GOT3 (cell line): ENCODE results near the gene DDX25.

Experiments
- DNase-seq: peaks from one replicate; lab custom pipeline; 2025; ENCODE audit warnings: mixed read lengths; lab: John Stamatoyannopoulos, UW

DDX25 gene

DNA sequence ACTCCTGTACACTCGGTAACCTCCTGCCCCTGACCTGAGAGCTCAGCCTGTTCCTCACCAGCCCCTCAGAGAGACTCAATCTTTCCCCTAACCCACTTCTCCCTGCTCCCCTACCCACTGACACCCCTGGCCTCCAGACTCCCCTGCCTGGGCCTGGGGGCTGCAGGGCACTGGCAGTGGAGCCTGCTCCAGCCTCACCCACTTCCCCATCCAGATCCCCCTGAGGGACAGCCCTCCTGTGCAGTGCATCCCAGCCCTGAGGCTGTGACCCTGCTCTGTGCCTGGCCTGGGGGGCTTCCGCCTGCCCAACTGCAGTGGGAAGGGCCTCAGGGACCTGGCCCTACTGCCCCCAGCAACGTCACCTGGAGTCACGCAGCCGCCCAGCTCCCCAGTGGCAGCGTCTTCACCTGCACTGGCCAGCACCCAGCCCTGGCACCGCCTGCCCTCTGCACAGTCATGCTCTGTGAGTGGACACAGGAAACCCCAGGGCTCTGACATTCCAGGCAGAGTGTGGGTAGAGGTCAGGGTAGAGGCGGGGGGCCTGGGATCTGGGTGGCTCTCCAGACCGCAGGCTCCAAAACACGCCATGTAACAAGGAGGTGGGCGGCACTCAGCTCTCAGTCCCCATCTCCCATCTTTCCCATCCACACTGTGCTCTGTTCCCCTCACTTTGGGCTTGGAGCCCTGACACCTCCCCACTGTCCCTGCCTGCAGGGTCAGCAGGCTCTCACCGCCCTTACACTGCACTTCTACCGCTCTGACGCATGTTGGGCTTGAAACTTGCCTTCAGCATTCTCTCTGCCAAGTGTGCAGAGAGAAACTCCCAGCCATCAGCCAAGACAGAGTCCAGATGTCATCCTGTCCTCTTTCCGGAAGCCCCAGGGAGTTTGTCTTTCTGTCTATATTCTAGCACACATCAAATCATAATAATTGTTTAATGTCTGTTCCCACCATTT lies 46.7 kb downstream of the DDX25 start:
- no peak for DNase-seq

- no peak for DNase-seq
Observed at GRCh38 chr11:125951731-125952130, 47.4 kb downstream of the DDX25 start.

GRCh38 chr11:125952559-125952958 lies 48.3 kb downstream of the DDX25 start:
- DNase-seq: no peak

DNA sequence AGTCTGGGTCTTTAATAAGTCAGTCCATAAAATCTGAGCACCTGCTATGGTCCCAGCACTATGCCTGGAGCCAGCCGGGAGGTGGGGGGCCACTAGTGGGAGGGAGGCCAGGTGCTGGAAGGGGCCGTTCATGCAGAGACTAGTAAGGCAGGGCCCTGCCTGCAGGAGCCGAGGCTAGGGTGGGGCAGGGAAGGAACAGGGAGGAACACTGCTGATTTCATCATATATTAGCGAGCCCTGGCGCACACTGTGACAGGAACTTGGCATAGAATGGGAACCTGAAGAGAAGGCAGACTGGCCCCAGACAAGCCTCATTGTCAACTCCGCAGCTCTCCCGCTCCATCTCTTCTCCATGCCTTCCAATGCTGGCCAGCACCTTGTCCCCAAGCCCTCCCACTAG lies 48.7 kb downstream of the DDX25 start:
- DNase-seq: no peak

DNA sequence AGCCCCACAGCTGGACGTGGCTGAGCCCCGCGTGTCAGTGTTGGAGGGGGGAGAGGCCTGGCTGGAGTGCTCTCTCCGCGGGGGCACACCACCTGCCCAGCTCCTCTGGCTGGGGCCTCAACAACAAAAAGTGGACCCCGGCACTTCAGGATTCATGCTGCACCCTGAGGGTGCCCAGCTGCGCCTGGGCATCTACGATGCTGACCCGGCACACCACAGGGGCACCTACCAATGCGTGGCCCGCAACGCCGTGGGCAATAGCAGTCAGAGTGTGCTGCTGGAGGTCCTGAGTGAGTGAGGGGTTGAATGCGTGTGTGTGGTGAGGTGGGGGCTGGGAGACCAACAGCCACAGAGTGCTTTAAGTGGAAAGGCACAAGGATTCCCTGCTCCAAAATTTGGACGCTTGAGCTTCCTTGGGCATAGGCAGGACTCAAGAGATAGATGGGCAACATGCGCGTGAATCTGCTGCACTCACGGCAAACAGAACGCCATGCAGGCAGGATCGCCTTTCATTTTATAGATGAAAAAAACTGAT lies 49.2 kb downstream of the DDX25 start:
- DNase-seq: no peak

DNA sequence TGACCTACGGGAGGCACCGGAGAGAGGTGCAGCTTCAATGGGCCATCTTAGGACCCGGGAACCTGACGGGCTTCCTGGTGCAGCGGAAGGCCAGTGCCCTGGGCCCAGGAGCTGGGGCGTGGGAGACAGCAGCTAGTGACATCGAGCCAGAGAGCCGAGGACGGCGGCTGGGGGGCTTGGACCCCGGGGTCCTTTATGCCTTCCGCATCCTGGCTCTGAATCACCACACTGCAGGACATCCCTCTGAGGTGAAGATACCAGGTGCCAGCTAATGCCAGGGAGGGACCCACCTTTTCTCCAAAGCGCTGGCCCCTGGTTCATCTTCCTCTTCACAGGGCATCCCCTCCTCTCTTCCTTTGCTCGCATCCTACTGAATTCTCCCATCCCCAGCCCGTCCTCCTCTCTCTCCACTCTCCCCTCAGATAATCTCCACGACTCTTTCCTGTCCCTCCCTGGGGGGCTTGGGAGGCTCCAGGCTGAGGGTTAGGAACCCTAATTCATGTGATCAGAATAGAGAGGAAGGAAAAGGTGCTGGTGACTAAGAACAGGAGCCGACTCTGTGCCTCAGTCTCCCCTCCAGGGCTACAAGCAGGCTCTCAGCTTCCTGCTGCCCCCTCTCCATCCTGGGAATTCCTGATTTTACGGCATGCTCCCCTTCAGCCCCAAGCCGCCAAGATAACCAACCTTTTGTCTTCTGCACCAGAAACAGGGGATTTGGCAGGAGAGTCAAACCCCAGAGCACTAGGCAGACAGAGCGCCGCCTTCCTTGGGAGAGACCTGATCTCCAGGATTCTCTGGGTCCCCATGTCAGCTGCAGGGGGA lies 50.0 kb downstream of the DDX25 start:
- no peak for DNase-seq

GRCh38 chr11:125954945-125955640 lies 50.8 kb downstream of the DDX25 start:
- no peak for DNase-seq

- DNase-seq: no peak
Observed at GRCh38 chr11:125955856-125956255, 51.5 kb downstream of the DDX25 start.

DNA sequence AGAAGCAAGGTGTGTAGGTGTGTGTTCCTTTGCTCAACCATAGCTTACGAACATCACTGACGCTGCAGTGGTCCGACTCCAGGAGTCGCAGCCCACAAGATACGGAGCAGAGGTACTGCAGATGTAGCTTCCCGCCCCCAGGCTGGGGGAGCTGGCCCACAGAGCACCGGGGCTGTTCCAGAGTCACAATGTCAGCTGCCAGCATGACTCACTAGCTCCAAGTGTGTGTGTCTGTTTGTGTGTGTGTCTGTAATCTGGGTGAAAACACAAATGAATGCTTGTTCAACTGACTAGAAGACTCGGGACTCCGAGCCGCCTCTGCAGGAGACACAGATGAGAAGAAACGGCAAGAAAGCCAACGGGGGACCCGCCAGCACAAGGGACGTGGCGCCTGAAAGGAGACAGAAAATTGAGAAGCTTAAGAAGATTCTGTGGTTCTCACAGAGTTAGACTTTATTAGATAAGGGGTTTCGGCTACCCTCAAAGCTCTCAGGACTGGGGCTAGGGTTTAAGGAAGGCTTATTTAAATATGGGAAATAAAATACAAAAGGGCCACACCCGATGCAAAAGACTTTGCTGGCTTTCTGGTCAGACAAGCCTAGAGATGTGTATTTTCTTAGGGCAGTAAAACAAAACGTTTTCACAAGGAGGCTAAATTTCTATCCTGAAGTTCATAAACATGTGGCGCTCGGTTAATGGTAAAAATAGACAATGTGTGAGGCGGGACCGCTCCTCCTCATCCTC lies 52.3 kb downstream of the DDX25 start:
- DNase-seq: no peak

- DNase-seq: no peak
Observed at GRCh38 chr11:125957618-125958332, 53.5 kb downstream of the DDX25 start.

- no peak for DNase-seq
Observed at GRCh38 chr11:125958872-125959400, 54.6 kb downstream of the DDX25 start.

DNA sequence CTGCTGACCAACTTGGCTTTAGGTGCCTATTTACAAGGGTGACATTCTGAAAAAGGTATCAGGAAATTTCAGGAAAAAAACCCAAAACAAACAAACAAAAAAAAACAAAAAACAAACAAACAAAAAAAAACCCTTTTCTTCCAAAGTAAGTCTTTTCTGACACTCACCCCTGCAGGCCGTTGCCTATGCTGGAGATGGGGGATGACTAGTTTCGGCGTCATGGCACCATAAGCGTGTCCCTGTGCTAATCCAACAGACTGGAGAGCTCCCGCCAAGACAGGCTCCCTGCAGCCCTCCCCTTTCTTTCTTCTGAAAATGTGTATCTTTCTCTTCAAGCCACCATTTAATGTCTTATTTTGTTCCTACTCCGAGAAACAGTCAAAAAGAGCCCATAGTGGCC lies 55.2 kb downstream of the DDX25 start:
- no peak for DNase-seq

GRCh38 chr11:125959931-125960330 lies 55.6 kb downstream of the DDX25 start:
- no peak for DNase-seq

DNA sequence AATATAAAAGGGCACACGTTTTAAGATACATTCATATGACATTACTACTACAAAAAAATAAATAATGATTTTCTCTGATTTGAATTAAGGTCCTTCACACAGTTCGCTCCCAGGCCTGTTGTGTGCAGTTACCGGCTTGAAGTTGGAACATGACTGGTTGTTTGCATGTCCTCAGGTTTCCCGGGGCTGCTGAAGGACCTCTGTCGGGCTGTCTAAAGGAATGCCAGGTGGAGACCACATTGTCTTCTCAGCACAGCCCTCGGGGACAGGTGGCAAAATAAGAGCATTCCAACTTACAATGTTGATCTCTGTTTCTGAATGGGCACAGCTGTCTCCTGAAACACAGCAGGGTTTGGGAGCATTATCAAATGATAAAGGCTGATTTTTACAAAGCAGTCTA lies 56.5 kb downstream of the DDX25 start:
- DNase-seq: no peak

GRCh38 chr11:125967515-125967914 lies 63.2 kb downstream of the DDX25 start:
- DNase-seq: no peak

DNA sequence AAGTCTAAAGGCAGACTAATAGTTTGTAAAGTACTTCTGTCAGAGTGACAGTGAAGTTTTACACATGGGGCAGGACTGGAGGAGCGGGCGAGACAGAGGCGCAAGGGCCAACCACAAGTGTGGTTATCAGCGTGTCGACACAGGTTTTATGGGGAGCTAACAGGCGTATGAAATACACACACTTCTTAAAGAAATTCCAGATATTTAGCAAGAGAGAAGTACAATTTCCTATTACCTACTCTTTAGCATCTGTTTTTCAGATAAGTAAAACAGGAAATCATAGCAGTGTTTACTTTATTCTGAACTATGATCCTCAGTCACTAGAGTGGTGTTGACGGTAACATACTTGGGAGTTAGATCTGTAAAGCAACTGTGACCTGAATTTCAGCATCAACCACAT lies 64.0 kb downstream of the DDX25 start:
- DNase-seq: no peak

GRCh38 chr11:125971618-125972017 lies 67.3 kb downstream of the DDX25 start:
- DNase-seq: no peak

- no peak for DNase-seq
Observed at GRCh38 chr11:125974284-125974683, 70.0 kb downstream of the DDX25 start.

DNA sequence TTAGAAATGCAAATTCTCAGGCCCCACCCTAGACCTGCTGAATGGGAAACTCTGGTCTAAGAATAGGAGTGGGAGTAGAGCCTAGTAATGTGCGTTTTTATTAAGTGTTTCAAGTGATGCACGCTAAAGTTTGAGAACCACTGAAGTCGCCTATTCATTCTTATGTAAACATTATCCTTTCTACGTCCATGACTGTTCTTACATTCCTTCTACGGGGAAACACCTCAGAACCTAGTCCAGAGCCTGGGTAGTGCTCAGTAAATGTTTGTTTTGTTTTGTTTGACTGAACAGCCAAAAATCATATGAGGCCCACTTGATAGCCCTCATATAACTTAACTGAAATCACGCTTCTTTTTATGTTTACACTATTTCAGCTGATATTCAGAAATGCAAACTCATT lies 71.3 kb downstream of the DDX25 start:
- no peak for DNase-seq

DNA sequence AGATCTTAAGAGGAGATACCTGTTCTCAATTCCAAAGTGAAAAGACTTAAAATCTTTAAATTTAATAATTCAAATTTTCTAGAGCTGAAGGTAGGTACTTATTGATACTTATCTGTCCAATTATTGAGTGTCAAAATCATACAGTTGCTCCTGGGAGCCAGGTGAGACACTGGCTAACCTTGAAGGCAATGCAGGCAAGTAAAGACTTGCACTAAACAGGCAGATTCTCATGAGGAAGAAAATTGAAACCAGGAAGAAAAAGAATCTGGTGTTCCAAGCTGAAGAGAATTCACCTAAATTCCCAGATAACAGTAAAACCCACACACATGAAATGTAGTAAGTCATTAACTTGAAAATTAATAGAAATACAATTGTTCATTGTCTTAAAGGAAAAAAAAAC lies 71.8 kb downstream of the DDX25 start:
- no peak for DNase-seq
